NCI-H2171 (cell line): ENCODE results near the gene MZB1.
"Not testable (repeated sequence)": the region's sequence is repeated elsewhere in the genome, so short reads cannot be mapped to it uniquely, and the experiment has no call there.

ENCODE experiments used
- DNase-seq: peaks from one replicate; lab custom pipeline; 2025; lab: John Stamatoyannopoulos, UW

MZB1 gene

GRCh38 chr5:139374909-139375308 is 14.8 kb downstream of the MZB1 start:
- DNase-seq = no peak

- no peak for DNase-seq
These were observed 18.0 kb downstream of the MZB1 start for GRCh38 chr5:139371482-139372435.

- no peak for DNase-seq
These were observed 20.5 kb downstream of the MZB1 start for GRCh38 chr5:139369181-139369580.

GRCh38 chr5:139368613-139369012 is 21.1 kb downstream of the MZB1 start:
- DNase-seq = no peak

GRCh38 chr5:139364466-139364865 is 25.2 kb downstream of the MZB1 start:
- no peak for DNase-seq

- DNase-seq = no peak
These were observed 25.8 kb downstream of the MZB1 start for GRCh38 chr5:139363937-139364336.

GRCh38 chr5:139361835-139362429 is 27.8 kb downstream of the MZB1 start:
- DNase-seq = no peak

- no peak for DNase-seq
These were observed 29.3 kb downstream of the MZB1 start for GRCh38 chr5:139360384-139360783.

- no peak for DNase-seq
These were observed 31.6 kb downstream of the MZB1 start for GRCh38 chr5:139358064-139358463.

GRCh38 chr5:139355900-139356299 is 33.8 kb downstream of the MZB1 start:
- DNase-seq = not testable (repeated sequence)

GRCh38 chr5:139354186-139354585 is 35.5 kb downstream of the MZB1 start:
- no peak for DNase-seq

GRCh38 chr5:139347863-139348262 is 41.9 kb downstream of the MZB1 start:
- not testable (repeated sequence) for DNase-seq

GRCh38 chr5:139345442-139345841 is 44.3 kb downstream of the MZB1 start:
- not testable (repeated sequence) for DNase-seq

GRCh38 chr5:139344177-139344576 is 45.5 kb downstream of the MZB1 start:
- no peak for DNase-seq

GRCh38 chr5:139343476-139343875 is 46.2 kb downstream of the MZB1 start:
- DNase-seq = no peak

- DNase-seq = no peak
These were observed 47.3 kb downstream of the MZB1 start for GRCh38 chr5:139342423-139342723.

GRCh38 chr5:139341689-139342422 is 47.9 kb downstream of the MZB1 start, which contains the start of gene PAIP2:
TSS of gene PAIP2 (plus strand) at chr5:139341854. CDS start at chr5:139363785, 21,931 bp downstream.
- peak; percentile 87 for DNase-seq

GRCh38 chr5:139341187-139341688 is 48.5 kb downstream of the MZB1 start:
- no peak for DNase-seq

GRCh38 chr5:139340051-139340450 is 49.7 kb downstream of the MZB1 start:
- DNase-seq = no peak
